ENCODE results near the gene TRRAP.

TRRAP gene

DNA sequence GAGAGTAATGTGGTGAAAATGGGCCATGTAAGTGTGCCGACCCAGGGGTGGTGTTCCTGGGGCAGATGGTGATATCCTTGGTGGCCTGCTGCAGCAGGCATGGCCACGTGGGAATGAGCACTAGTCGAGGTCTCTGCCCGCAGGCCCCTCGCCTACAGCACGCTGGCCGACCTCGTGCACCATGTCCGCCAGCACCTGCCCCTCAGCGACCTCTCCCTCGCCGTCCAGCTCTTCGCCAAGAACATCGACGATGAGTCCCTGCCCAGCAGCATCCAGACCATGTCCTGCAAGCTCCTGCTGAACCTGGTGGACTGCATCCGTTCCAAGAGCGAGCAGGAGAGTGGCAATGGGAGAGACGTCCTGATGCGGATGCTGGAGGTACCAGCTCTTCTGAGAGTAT lies 30.3 kb downstream of the TRRAP start:
- Histone ChIP-seq H3K4me1 (ENCODE audit: insufficient read depth, poor library complexity, severe bottlenecking) (no peaks in the 10 kb centered on the region), H3K27me3 (ENCODE audit: insufficient read depth, poor library complexity, severe bottlenecking) (no peaks in the 10 kb centered on the region), H3K36me3 (ENCODE audit: low read depth) (peaks cover 88% of the 10 kb centered on the region), H3K27ac (ENCODE audit: poor library complexity, severe bottlenecking) (no peak overlapping the region), H3K9me3 (ENCODE audit: severe bottlenecking) (no peaks in the 10 kb centered on the region), H3K4me3 (ENCODE audit: severe bottlenecking) (no peak overlapping the region)
- no peak for ATAC-seq (ENCODE audit: low read depth)
- DNase-seq (ENCODE audit: low spot score): no peak
- no peak for TF ChIP-seq CTCF (IDR thresholded peaks at IDR 0.05; ENCODE audit: poor library complexity, severe bottlenecking)

GRCh38 chr7:98909487-98909886 lies 31.2 kb downstream of the TRRAP start:
- H3K4me1 ChIP-seq (ENCODE audit: insufficient read depth, poor library complexity, severe bottlenecking): no peaks in the 10 kb centered on the region
- no peak overlapping the region for H3K4me3 ChIP-seq (ENCODE audit: severe bottlenecking)
- no peaks in the 10 kb centered on the region for H3K9me3 ChIP-seq (ENCODE audit: severe bottlenecking)
- DNase-seq (ENCODE audit: low spot score): no peak
- H3K27ac ChIP-seq (ENCODE audit: poor library complexity, severe bottlenecking): no peak overlapping the region
- no peaks in the 10 kb centered on the region for H3K27me3 ChIP-seq (ENCODE audit: insufficient read depth, poor library complexity, severe bottlenecking)
- no peak for TF ChIP-seq CTCF (IDR thresholded peaks at IDR 0.05; ENCODE audit: poor library complexity, severe bottlenecking)
- ATAC-seq (ENCODE audit: low read depth): no peak
- peaks cover 88% of the 10 kb centered on the region for H3K36me3 ChIP-seq (ENCODE audit: low read depth)

DNA sequence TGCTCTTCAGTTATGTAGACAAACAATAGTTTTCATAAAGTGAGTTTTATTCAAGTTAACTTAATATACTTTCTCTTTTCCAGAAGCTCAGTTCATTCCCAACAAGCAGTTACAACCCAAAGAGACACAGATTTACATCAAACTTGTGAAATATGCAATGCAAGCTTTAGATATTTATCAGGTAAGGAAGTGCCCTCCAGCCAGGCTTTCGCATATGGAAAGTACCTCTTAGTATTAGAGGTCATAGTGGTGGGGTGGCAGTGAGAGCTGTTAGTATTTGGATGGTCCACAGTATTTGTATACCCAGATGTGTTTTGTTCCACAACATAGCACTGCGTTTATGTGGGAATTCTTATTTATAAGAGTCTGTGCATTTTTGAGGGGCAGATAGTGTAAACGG lies 32.1 kb downstream of the TRRAP start:
- H3K4me3 ChIP-seq (ENCODE audit: severe bottlenecking): no peak overlapping the region
- ATAC-seq (ENCODE audit: low read depth): no peak
- H3K9me3 ChIP-seq (ENCODE audit: severe bottlenecking): no peaks in the 10 kb centered on the region
- H3K36me3 ChIP-seq (ENCODE audit: low read depth): peaks cover 86% of the 10 kb centered on the region
- no peak for DNase-seq (ENCODE audit: low spot score)
- H3K27me3 ChIP-seq (ENCODE audit: insufficient read depth, poor library complexity, severe bottlenecking): no peaks in the 10 kb centered on the region
- no peak overlapping the region for H3K27ac ChIP-seq (ENCODE audit: poor library complexity, severe bottlenecking)
- H3K4me1 ChIP-seq (ENCODE audit: insufficient read depth, poor library complexity, severe bottlenecking): no peaks in the 10 kb centered on the region
- no peak for TF ChIP-seq CTCF (IDR thresholded peaks at IDR 0.05; ENCODE audit: poor library complexity, severe bottlenecking)

DNA sequence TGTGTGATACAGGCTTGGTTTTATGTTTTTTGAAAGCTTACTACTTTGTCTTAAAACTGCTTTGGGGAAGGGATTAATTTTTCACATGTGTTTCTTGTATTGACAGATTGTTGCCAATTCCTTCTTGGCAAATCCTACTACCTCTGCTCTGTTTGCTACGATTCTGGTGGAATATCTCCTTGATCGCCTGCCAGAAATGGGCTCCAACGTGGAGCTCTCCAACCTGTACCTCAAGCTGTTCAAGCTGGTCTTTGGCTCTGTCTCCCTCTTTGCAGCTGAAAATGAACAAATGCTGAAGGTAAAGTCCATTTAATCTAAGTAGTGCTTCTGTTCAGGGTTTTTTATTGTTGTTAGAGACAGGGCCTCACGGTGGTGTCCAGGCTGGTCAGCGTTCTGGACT lies 33.6 kb downstream of the TRRAP start:
- H3K4me1 ChIP-seq (ENCODE audit: insufficient read depth, poor library complexity, severe bottlenecking): no peaks in the 10 kb centered on the region

DNA sequence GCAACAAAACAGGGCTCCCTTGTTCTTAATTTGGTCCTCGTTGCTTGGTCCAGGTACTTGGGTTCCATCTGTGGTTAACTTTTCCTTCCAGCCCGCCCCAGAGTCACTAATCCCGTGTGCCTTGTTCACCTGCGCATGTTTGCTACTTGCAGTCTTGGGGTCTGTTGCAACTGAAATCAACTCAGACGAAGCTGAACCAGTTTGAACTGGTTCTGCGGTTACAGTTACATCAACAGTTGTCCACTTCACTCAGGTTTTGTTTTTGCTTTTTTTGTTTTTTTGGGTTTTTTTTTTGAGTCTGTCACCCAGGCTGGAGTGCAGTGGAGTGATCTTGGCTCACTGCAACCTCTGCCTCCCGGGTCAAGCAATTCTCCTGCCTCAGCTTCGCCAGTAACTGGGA lies 34.7 kb downstream of the TRRAP start:
- Histone ChIP-seq H3K4me3 (ENCODE audit: severe bottlenecking) (no peak overlapping the region), H3K4me1 (ENCODE audit: insufficient read depth, poor library complexity, severe bottlenecking) (no peaks in the 10 kb centered on the region), H3K9me3 (ENCODE audit: severe bottlenecking) (no peaks in the 10 kb centered on the region), H3K27ac (ENCODE audit: poor library complexity, severe bottlenecking) (no peak overlapping the region), H3K36me3 (ENCODE audit: low read depth) (peaks cover 87% of the 10 kb centered on the region), H3K27me3 (ENCODE audit: insufficient read depth, poor library complexity, severe bottlenecking) (no peaks in the 10 kb centered on the region)
- DNase-seq (ENCODE audit: low spot score) (no peak), ATAC-seq (ENCODE audit: low read depth) (no peak)
- TF ChIP-seq CTCF (IDR thresholded peaks at IDR 0.05; ENCODE audit: poor library complexity, severe bottlenecking): no peak

More for the DNA sequence above, 33.6 kb downstream of the TRRAP start:
- H3K9me3 ChIP-seq (ENCODE audit: severe bottlenecking): no peaks in the 10 kb centered on the region
- H3K27me3 ChIP-seq (ENCODE audit: insufficient read depth, poor library complexity, severe bottlenecking): no peaks in the 10 kb centered on the region
- ATAC-seq (ENCODE audit: low read depth) (no peak), DNase-seq (ENCODE audit: low spot score) (no peak)
- no peak overlapping the region for H3K4me3 ChIP-seq (ENCODE audit: severe bottlenecking)
- TF ChIP-seq CTCF (IDR thresholded peaks at IDR 0.05; ENCODE audit: poor library complexity, severe bottlenecking): no peak
- no peak overlapping the region for H3K27ac ChIP-seq (ENCODE audit: poor library complexity, severe bottlenecking)
- peaks cover 86% of the 10 kb centered on the region for H3K36me3 ChIP-seq (ENCODE audit: low read depth)

Measured in RWPE2 (cell line).